NCI-H446 (cell line): ENCODE results near the gene ELOVL2.
"Not testable (repeated sequence)": the region's sequence is repeated elsewhere in the genome, so short reads cannot be mapped to it uniquely, and the experiment has no call there.

Experiments
- DNase-seq, 2 experiments: peaks; one replicate each; lab custom pipeline; 2025; lab: John Stamatoyannopoulos, UW

The ELOVL2 gene

GRCh38 chr6:11023032-11023431 is 21.1 kb downstream of the ELOVL2 start:
- DNase-seq = no peak

- no peak for DNase-seq
These were observed 22.4 kb downstream of the ELOVL2 start for GRCh38 chr6:11021714-11022113.

GRCh38 chr6:11021003-11021402 is 23.1 kb downstream of the ELOVL2 start:
- peak in 1 of 2 experiments; percentile 25 for DNase-seq

GRCh38 chr6:11018225-11018624 is 25.9 kb downstream of the ELOVL2 start:
- no peak for DNase-seq

- DNase-seq = no peak
These were observed 27.0 kb downstream of the ELOVL2 start for GRCh38 chr6:11017090-11017489.

GRCh38 chr6:11016452-11016851 is 27.7 kb downstream of the ELOVL2 start:
- no peak for DNase-seq

- no peak for DNase-seq
These were observed 29.0 kb downstream of the ELOVL2 start for GRCh38 chr6:11015102-11015501.

- no peak for DNase-seq
These were observed 30.4 kb downstream of the ELOVL2 start for GRCh38 chr6:11013721-11014070.

GRCh38 chr6:11012976-11013720 is 31.0 kb downstream of the ELOVL2 start:
- no peak for DNase-seq

GRCh38 chr6:11012295-11012754 is 31.8 kb downstream of the ELOVL2 start:
- DNase-seq = no peak

GRCh38 chr6:11011787-11012234 is 32.3 kb downstream of the ELOVL2 start:
- peak in 1 of 2 experiments; percentile 26 for DNase-seq

- no peak for DNase-seq
These were observed 34.8 kb downstream of the ELOVL2 start for GRCh38 chr6:11009353-11009752.

GRCh38 chr6:11008821-11009220 is 35.3 kb downstream of the ELOVL2 start:
- no peak for DNase-seq

- no peak for DNase-seq
These were observed 36.1 kb downstream of the ELOVL2 start for GRCh38 chr6:11007715-11008608.

- no peak for DNase-seq
These were observed 38.0 kb downstream of the ELOVL2 start for GRCh38 chr6:11006061-11006460.

- not testable (repeated sequence) for DNase-seq
These were observed 40.8 kb downstream of the ELOVL2 start for GRCh38 chr6:11003297-11003696.

GRCh38 chr6:11002176-11002575 is 41.9 kb downstream of the ELOVL2 start:
- DNase-seq = no peak

GRCh38 chr6:10999994-11000393 is 44.1 kb downstream of the ELOVL2 start:
- peak in 1 of 2 experiments; percentile 8 for DNase-seq

- DNase-seq = no peak
These were observed 48.9 kb downstream of the ELOVL2 start for GRCh38 chr6:10995114-10995707.

- no peak for DNase-seq
These were observed 50.2 kb downstream of the ELOVL2 start for GRCh38 chr6:10993896-10994295.

GRCh38 chr6:10991115-10991514 is 53.0 kb downstream of the ELOVL2 start:
- DNase-seq = no peak

- no peak for DNase-seq
These were observed 54.5 kb downstream of the ELOVL2 start for GRCh38 chr6:10989587-10989986.

GRCh38 chr6:10984959-10985358 is 59.1 kb downstream of the ELOVL2 start:
- not testable (repeated sequence) for DNase-seq
